HL-60 (cell line): Measurements from ENCODE around the gene CARMIL1.

Experiments
- GABPA ChIP-seq: IDR thresholded peaks from 2 replicates; pipeline ENCODE4 v1.6.1; 2012; ENCODE audit warnings: low read depth
- POLR2AphosphoS5 ChIP-seq: IDR thresholded peaks from 2 replicates; pipeline ENCODE4 v1.6.1; 2012; ENCODE audit warnings: low read depth
- TF ChIP-seq, protein P1 (sequence below): IDR thresholded peaks from one replicate; pipeline ENCODE4 v1.5.1; 2011; ENCODE audit warnings: low read length, control low read depth, inconsistent platforms; ENCODE audit not compliant: insufficient read depth

DNA sequence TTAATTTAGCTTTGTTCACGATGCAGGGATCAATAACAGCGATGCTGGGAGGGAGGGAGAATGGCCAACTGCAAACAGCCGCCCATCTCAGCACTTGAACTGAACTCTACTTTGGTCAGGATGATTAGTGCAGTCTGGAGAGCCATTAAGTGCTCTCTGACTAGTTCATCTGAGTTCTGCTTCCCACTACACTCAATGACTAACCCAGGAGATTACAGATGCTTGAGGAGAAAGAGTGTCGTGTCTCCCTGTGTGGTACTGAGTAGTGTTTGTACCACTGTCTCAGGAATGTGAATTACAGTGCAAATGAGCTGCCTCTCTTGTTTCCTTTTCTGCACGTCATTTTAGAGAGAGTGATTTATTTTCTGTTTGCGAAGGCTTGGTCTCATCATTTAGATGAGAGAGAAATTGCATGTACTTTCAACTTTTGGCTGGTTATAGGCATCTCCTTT is 23.5 kb downstream of the CARMIL1 start:
- TF ChIP-seq, protein P1, sequence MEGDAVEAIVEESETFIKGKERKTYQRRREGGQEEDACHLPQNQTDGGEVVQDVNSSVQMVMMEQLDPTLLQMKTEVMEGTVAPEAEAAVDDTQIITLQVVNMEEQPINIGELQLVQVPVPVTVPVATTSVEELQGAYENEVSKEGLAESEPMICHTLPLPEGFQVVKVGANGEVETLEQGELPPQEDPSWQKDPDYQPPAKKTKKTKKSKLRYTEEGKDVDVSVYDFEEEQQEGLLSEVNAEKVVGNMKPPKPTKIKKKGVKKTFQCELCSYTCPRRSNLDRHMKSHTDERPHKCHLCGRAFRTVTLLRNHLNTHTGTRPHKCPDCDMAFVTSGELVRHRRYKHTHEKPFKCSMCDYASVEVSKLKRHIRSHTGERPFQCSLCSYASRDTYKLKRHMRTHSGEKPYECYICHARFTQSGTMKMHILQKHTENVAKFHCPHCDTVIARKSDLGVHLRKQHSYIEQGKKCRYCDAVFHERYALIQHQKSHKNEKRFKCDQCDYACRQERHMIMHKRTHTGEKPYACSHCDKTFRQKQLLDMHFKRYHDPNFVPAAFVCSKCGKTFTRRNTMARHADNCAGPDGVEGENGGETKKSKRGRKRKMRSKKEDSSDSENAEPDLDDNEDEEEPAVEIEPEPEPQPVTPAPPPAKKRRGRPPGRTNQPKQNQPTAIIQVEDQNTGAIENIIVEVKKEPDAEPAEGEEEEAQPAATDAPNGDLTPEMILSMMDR: no peak
- TF ChIP-seq POLR2AphosphoS5 (no peak), GABPA (no peak)
